ENCODE results near the gene RPH3AL.
"Not testable (repeated sequence)": the region's sequence is repeated elsewhere in the genome, so short reads cannot be mapped to it uniquely, and the experiment has no call there.

The RPH3AL gene

GRCh38 chr17:381941-382643 is 29.5 kb upstream of the RPH3AL start:
- DNase-seq (ENCODE audit: low read depth) = no peak
- no peak overlapping the region for H3K4me3 ChIP-seq (ENCODE audit: low read depth, low read length)

GRCh38 chr17:381516-381915 is 28.9 kb upstream of the RPH3AL start:
- DNase-seq (ENCODE audit: low read depth) = no peak
- no peak overlapping the region for H3K4me3 ChIP-seq (ENCODE audit: low read depth, low read length)

- no peak for DNase-seq (ENCODE audit: low read depth)
- H3K4me3 ChIP-seq (ENCODE audit: low read depth, low read length) = no peak overlapping the region
These were observed 27.2 kb upstream of the RPH3AL start for GRCh38 chr17:379531-380465.

- no peak for DNase-seq (ENCODE audit: low read depth)
- H3K4me3 ChIP-seq (ENCODE audit: low read depth, low read length) = no peak overlapping the region
These were observed 25.5 kb upstream of the RPH3AL start for GRCh38 chr17:378068-378467.

- no peak overlapping the region for H3K4me3 ChIP-seq (ENCODE audit: low read depth, low read length)
- DNase-seq (ENCODE audit: low read depth) = no peak
These were observed 24.6 kb upstream of the RPH3AL start for GRCh38 chr17:376936-377863.

- no peak for DNase-seq (ENCODE audit: low read depth)
- no peak overlapping the region for H3K4me3 ChIP-seq (ENCODE audit: low read depth, low read length)
These were observed 21.1 kb upstream of the RPH3AL start for GRCh38 chr17:373613-374230.

- no peak for DNase-seq (ENCODE audit: low read depth)
- H3K4me3 ChIP-seq (ENCODE audit: low read depth, low read length) = no peak overlapping the region
These were observed 19.8 kb upstream of the RPH3AL start for GRCh38 chr17:372157-373152.

GRCh38 chr17:371583-371982 is 19.0 kb upstream of the RPH3AL start:
- no peak overlapping the region for H3K4me3 ChIP-seq (ENCODE audit: low read depth, low read length)
- no peak for DNase-seq (ENCODE audit: low read depth)

GRCh38 chr17:367656-368055 is 15.0 kb upstream of the RPH3AL start:
- not testable (repeated sequence) for H3K4me3 ChIP-seq (ENCODE audit: low read depth, low read length)

GRCh38 chr17:366657-367615 is 14.3 kb upstream of the RPH3AL start:
- not testable (repeated sequence) for H3K4me3 ChIP-seq (ENCODE audit: low read depth, low read length); DNase-seq (ENCODE audit: low read depth)

More at GRCh38 chr17:367656-368055, 15.0 kb upstream of the RPH3AL start:
- not testable (repeated sequence) for DNase-seq (ENCODE audit: low read depth)

- no peak overlapping the region for H3K4me3 ChIP-seq (ENCODE audit: low read depth, low read length)
- no peak for DNase-seq (ENCODE audit: low read depth)
These were observed 12.2 kb upstream of the RPH3AL start for GRCh38 chr17:364766-365165.

GRCh38 chr17:364308-364707 is 11.7 kb upstream of the RPH3AL start:
- no peak for DNase-seq (ENCODE audit: low read depth)
- no peak overlapping the region for H3K4me3 ChIP-seq (ENCODE audit: low read depth, low read length)

GRCh38 chr17:362721-363120 is 10.1 kb upstream of the RPH3AL start:
- H3K4me3 ChIP-seq (ENCODE audit: low read depth, low read length) = no peak overlapping the region
- no peak for DNase-seq (ENCODE audit: low read depth)

GRCh38 chr17:360092-360750 is 7.6 kb upstream of the RPH3AL start:
- DNase-seq (ENCODE audit: low read depth) = no peak
- H3K4me3 ChIP-seq (ENCODE audit: low read depth, low read length) = no peak overlapping the region

GRCh38 chr17:358491-359151 is 6.0 kb upstream of the RPH3AL start:
- no peak overlapping the region for H3K4me3 ChIP-seq (ENCODE audit: low read depth, low read length)
- no peak for DNase-seq (ENCODE audit: low read depth)

GRCh38 chr17:357644-358043 is 5.0 kb upstream of the RPH3AL start:
- DNase-seq (ENCODE audit: low read depth) = no peak
- H3K4me3 ChIP-seq (ENCODE audit: low read depth, low read length) = no peak overlapping the region
